Ectodermal cell (in vitro differentiated cells): Measurements from ENCODE around the gene TMEM123.

ENCODE experiments used
- H3K27ac ChIP-seq: 2 replicates; pipeline ENCODE4 v1.7.0; 2013; ENCODE audit warnings: mild to moderate bottlenecking, low read depth, low read length; ENCODE audit not compliant: insufficient read depth, poor library complexity, severe bottlenecking
- H3K27me3 ChIP-seq: 2 replicates; pipeline ENCODE4 v1.7.0; 2013; ENCODE audit warnings: mild to moderate bottlenecking, low read length; ENCODE audit not compliant: insufficient read depth, control insufficient read depth, poor library complexity, severe bottlenecking
- H3K36me3 ChIP-seq: one replicate; pipeline ENCODE4 v1.7.0; 2013; ENCODE audit warnings: low read length; ENCODE audit not compliant: control insufficient read depth, insufficient read depth
- H3K4me1 ChIP-seq: one replicate; pipeline ENCODE4 v1.7.0; 2013; ENCODE audit warnings: low read length; ENCODE audit not compliant: control insufficient read depth, insufficient read depth
- H3K4me3 ChIP-seq: 2 replicates; pipeline ENCODE4 v1.7.0; 2013; ENCODE audit warnings: low read depth, low read length, control low read depth; ENCODE audit not compliant: insufficient read depth
- H3K9me3 ChIP-seq: 2 replicates; pipeline ENCODE4 v1.7.0; 2013; ENCODE audit warnings: mild to moderate bottlenecking, low read length, moderate library complexity; ENCODE audit not compliant: control insufficient read depth
- WGBS, 2 experiments: methylation state at CpG; one replicate each; pipeline ENCODE4 v1.1.7; 2013; ENCODE audit warnings: missing lambda C conversion rate in 2 of 2; 5-methylcytosine and 5-hydroxymethylcytosine counted together

The TMEM123 gene

GRCh38 chr11:102473543-102473942 is 21.0 kb upstream of the TMEM123 start:
- 94 to 95% methylated on average over 5 of the region's 5 CpGs for WGBS, 2 experiments

DNA sequence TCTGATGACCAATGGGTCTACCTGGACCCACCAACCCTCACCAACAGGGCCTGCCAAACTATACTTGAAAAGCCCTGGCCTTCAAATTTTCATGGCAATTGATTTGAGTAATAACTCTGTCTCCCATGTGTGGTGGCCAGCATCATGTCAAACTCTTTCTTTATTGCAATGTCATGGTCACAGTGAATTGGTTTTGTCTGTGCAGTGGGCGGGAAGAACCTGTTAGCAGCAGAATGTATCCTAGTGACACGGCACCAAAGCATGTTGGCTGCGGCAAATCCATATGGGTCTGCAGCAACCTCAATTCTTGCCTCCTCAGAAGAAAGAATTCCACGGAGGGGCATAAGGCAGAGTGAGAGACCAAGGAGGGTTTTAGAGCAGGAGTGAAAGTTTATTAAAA is 19.6 kb upstream of the TMEM123 start:
- H3K27me3 ChIP-seq, result no peaks in the 10 kb centered on the region
- WGBS, 2 experiments, result 93 to 95% methylated on average over 4 of the region's 4 CpGs
- no peaks in the 10 kb centered on the region for H3K36me3 ChIP-seq
- peaks cover 5% of the 10 kb centered on the region for H3K4me1 ChIP-seq
- no peak overlapping the region for H3K27ac ChIP-seq
- H3K4me3 ChIP-seq, result no peak overlapping the region
- H3K9me3 ChIP-seq, result no peaks in the 10 kb centered on the region

More at GRCh38 chr11:102473543-102473942, 21.0 kb upstream of the TMEM123 start:
- Histone ChIP-seq H3K9me3 (no peaks in the 10 kb centered on the region), H3K27ac (no peak overlapping the region), H3K4me1 (peaks cover 5% of the 10 kb centered on the region), H3K27me3 (no peaks in the 10 kb centered on the region), H3K36me3 (no peaks in the 10 kb centered on the region), H3K4me3 (no peak overlapping the region)

DNA sequence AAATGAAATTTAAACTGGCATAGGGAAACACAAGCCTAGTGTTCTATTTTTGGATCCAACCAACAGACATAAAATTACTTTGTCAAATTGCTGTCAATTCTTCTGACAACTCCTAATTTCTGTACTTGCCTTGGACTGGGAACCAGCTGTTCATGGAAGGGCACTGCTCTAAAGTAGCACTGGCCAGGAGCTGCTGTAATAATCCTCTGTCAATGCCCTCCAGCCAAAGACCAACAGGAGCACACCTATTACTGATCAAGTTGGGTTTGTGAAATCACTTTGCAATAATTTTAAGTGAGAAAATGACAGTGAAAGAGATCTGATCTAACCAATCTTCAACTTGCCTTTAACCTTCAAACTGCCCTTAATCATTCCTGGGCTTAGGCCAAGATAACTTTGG is 18.9 kb upstream of the TMEM123 start:
- no peaks in the 10 kb centered on the region for H3K4me1 ChIP-seq
- no peaks in the 10 kb centered on the region for H3K9me3 ChIP-seq
- no peak overlapping the region for H3K27ac ChIP-seq
- no peaks in the 10 kb centered on the region for H3K36me3 ChIP-seq
- H3K4me3 ChIP-seq, result no peak overlapping the region
- H3K27me3 ChIP-seq, result no peaks in the 10 kb centered on the region

DNA sequence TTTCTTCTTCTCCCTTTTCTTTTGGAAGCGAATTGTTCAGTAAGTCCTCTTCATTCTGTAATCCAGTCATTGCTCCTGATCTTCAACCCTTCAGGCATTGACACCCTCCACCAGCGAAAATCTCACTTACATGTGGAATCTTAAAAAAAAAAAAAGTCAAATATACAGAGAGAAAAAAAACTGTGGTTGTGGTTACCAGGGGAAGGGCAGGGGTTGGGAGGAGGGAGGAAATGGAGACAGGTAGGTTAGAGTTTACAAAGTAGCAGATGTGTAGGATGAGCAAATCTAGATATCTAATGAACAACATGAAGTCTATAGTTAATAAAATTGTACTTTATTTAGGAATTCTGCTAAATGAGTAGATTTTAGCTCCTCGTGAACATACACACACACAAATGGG is 17.7 kb upstream of the TMEM123 start:
- Histone ChIP-seq H3K27me3 (no peaks in the 10 kb centered on the region), H3K36me3 (no peaks in the 10 kb centered on the region), H3K4me1 (no peaks in the 10 kb centered on the region), H3K27ac (no peak overlapping the region), H3K4me3 (no peak overlapping the region), H3K9me3 (no peaks in the 10 kb centered on the region)
- WGBS, 2 experiments, result 92 to 95% methylated on average over 1 of the region's 3 CpGs

DNA sequence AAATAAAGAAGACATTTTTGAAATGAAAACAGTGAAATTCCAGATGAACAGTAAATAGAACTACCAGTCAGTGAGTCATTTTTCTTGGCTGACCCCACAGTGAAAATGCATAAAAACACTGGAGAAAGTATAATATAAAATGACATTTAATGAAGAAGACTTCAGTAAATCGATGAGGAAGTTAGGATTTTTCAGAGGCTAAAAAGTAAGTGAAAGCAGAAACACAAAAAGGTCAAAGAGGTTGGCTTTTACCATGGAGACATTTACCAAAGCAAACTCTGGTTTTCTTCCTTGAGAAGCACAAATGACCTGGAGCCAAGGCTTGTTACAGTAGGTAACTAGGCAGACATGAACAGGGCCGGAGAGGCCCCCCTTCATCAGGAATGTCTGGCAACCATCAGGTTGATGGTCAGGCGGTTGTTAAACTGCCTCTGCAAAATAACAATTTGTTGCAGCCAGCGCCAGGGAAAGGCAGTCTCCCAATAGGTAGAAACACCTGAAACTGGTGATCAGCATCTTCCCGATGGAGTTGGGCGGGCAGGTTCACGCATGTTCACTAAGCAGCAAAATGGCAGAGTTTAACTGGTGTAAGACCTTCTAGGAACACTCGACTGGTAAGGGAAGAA is 16.7 kb upstream of the TMEM123 start:
- Histone ChIP-seq H3K27ac (no peak overlapping the region), H3K27me3 (no peaks in the 10 kb centered on the region), H3K36me3 (no peaks in the 10 kb centered on the region), H3K4me1 (no peaks in the 10 kb centered on the region), H3K4me3 (no peak overlapping the region), H3K9me3 (no peaks in the 10 kb centered on the region)
- WGBS, 2 experiments, result 93 to 95% methylated on average over 8 of the region's 8 CpGs

DNA sequence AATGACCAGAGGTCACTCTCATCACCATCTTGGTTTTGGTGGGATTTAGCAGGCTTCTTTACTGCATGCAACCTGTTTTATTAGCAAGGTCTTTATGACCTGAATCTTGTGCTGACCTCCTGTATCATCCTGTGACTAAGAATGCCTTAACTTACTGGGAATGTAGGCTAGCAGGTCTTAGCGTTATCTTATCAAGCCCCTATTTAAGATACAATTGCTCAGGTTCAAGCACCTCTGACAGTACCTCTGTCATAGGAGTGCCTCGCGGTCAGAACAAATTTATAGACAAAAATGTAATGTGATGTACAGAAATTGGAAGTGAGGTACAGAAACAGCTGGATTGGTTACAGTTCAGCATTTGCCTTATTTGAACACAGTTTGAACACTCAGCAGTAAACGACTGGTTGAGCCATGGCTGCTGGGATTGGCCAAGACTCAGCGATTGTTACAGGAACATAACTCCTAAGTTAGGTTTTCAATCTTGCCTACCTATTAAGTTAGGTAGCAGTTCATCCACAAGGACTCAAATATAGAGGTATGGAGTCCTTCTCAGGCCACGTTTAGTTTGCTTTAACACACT is 16.1 kb upstream of the TMEM123 start:
- Histone ChIP-seq H3K9me3 (no peaks in the 10 kb centered on the region), H3K27ac (no peak overlapping the region), H3K4me3 (no peak overlapping the region), H3K36me3 (no peaks in the 10 kb centered on the region), H3K4me1 (no peaks in the 10 kb centered on the region), H3K27me3 (no peaks in the 10 kb centered on the region)
- 93 to 97% methylated on average over 5 to 6 of the region's 6 CpGs for WGBS, 2 experiments

DNA sequence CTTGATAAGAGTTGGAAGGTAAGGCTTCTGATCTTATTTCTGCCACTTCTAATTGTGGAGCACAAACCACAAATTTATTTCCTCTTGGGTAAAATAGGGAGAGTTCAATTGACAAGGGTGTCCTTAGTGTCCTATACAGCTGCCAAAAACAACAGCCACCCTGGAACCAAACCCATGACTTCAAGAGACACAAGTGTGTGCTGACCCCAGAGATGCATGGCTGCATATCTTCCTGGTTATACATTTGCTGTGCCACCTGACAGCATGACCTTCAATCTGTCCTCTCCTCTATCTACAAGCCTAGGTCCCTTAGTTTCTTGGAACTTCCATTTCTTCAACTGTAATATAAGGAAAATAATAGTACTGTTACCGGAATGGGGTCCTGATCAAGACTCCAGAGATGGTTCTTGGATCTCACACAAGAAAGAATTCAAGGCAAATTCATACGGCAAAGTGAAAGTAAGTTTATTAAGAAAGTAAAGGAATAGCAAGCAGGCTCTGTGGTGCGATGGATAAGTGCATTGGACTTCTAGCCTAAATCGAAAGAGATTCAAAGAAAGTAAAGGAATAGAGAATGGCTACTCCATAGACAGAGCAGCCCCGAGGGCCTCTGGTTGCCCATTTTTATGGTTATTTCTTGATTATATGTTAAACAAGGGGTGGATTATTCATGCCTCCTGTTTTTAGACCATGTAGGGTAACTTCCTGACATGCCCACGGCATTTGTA is 15.5 kb upstream of the TMEM123 start:
- Histone ChIP-seq H3K4me3 (no peak overlapping the region), H3K27ac (no peak overlapping the region), H3K9me3 (no peaks in the 10 kb centered on the region), H3K4me1 (no peaks in the 10 kb centered on the region), H3K36me3 (no peaks in the 10 kb centered on the region), H3K27me3 (no peaks in the 10 kb centered on the region)
- 93 to 95% methylated on average over 6 of the region's 6 CpGs for WGBS, 2 experiments

DNA sequence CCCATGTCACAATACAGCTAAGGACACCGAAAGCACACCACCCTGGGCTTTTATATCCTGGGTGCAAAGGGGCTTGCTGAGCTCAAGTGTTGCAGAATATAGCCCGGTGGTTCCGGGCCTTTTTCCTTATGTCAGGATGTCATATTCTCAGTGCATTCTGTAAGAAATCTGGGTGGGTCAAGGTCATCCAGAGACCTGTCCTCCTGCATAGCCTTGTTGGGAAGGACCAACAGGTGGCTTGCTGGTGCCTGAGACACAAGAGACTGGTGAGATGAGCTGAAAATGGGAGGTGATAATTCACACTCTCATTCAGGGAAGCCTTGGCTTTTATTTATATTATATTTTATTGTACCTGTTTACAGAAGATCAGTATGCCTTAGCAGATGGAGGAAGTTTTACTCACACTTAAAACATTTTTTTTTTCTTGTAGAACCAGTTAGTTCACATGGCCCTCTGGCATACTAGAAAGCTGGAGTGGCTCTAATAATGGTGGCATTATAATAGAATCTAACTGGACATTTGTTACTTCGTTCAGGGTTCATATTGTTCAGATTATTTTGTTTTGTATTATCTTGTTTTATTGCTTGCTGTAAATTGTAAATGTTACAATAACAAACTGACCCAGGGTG is 14.6 kb upstream of the TMEM123 start:
- Histone ChIP-seq H3K4me3 (no peak overlapping the region), H3K27me3 (no peaks in the 10 kb centered on the region), H3K9me3 (no peaks in the 10 kb centered on the region), H3K27ac (no peak overlapping the region), H3K4me1 (no peaks in the 10 kb centered on the region), H3K36me3 (no peaks in the 10 kb centered on the region)
- 95 to 96% methylated on average over 4 of the region's 4 CpGs for WGBS, 2 experiments

GRCh38 chr11:102465696-102466095 is 13.1 kb upstream of the TMEM123 start:
- H3K4me3 ChIP-seq, result no peak overlapping the region
- H3K9me3 ChIP-seq, result no peaks in the 10 kb centered on the region
- no peaks in the 10 kb centered on the region for H3K4me1 ChIP-seq
- H3K36me3 ChIP-seq, result no peaks in the 10 kb centered on the region
- H3K27me3 ChIP-seq, result no peaks in the 10 kb centered on the region
- no peak overlapping the region for H3K27ac ChIP-seq
- WGBS, 2 experiments, result 88 to 100% methylated on average over 1 of the region's 1 CpG

- no CpG with 5 or more reads among the region's 3 CpGs for WGBS, 2 experiments
- Histone ChIP-seq H3K36me3 (no peaks in the 10 kb centered on the region), H3K27me3 (no peaks in the 10 kb centered on the region), H3K4me3 (no peak overlapping the region), H3K9me3 (no peaks in the 10 kb centered on the region), H3K4me1 (no peaks in the 10 kb centered on the region), H3K27ac (no peak overlapping the region)
Measured at GRCh38 chr11:102464859-102465500, 12.4 kb upstream of the TMEM123 start.
